HepG2 (cell line): Measurements from ENCODE around the gene COMMD4. TPM values are rescaled to one million over a fixed set of nuclear protein-coding genes. Genes with fewer than 3 reads are reported as not detected.
"Not testable (repeated sequence)": the region's sequence is repeated elsewhere in the genome, so short reads cannot be mapped to it uniquely, and the experiment has no call there.

Experiments used
- ATAC-seq: fragments of 200-7000 bp; cut with Tn5 transposase; 3 replicates; pipeline ENCODE4 v1.9.1; 2020; ENCODE audit warnings: mild to moderate bottlenecking, moderate library complexity
- BruUV-seq: library from RNA; stranded (reverse); fragments of 400-500 nt; replicated peaks from 2 replicates; lab custom pipeline; 2021; lab: Mats Ljungman, UMichigan
- CTCF ChIA-PET: fragments of 300-600 bp; formaldehyde crosslinking; extraction: SDS; loops from one replicate; lab custom pipeline; 2021; ENCODE audit warnings: low total read pairs, inconsistent platforms, low intra/inter-chr PET ratio; lab: Yijun Ruan, JAX
- POLR2A ChIA-PET: fragments of 350-600 bp; sonication (Branson Sonifier 250); formaldehyde crosslinking; loops from one replicate; lab custom pipeline; 2020; ENCODE audit warnings: antibody characterized with exemption, inconsistent platforms; lab: Yijun Ruan, JAX
- DNase-seq: peaks from one replicate; pipeline ENCODE4 v3.0.0-alpha.2; 2015; ENCODE audit warnings: low spot score
- FAIRE-seq: peaks from 3 replicates; lab custom pipeline; 2011; peaks lifted over from hg19 to GRCh38; lab: Jason Lieb, UNC
- H2AFZ ChIP-seq: one replicate; pipeline ENCODE4 v1.6.1; 2011; ENCODE audit warnings: low read length, inconsistent platforms
- H3K27ac ChIP-seq: fragments of 300-600 bp; 3 replicates; pipeline ENCODE4 v1.8.0; 2011; ENCODE audit warnings: mixed run types, mild to moderate bottlenecking, mixed read lengths, low read length, inconsistent platforms; ENCODE audit not compliant: insufficient read depth; ENCODE audit errors: extremely low read length
- H3K27me3 ChIP-seq, 2 experiments: fragments of 200-600 bp in 1 of 2; 2 replicates in 1 of 2; 3 replicates in 1 of 2; pipeline versions ENCODE4 v1.6.0 to v1.8.0; 2011; ENCODE audit warnings: low read length in 2 of 2, mild to moderate bottlenecking in 2 of 2, moderate library complexity in 2 of 2, inconsistent platforms in 1 of 2; ENCODE audit not compliant: insufficient read depth in 2 of 2, control insufficient read depth in 1 of 2
- H3K36me3 ChIP-seq, 2 experiments: fragments of 200-600 bp in 1 of 2; replicated peaks in 1 of 2; 2 replicates in 1 of 2; 3 replicates in 1 of 2; pipeline versions ENCODE4 v1.5.1 to v1.8.0; 2011; ENCODE audit warnings: low read length in 2 of 2, inconsistent platforms in 1 of 2; ENCODE audit not compliant: insufficient read depth in 2 of 2, control insufficient read depth in 1 of 2
- H3K4me1 ChIP-seq: 2 replicates; pipeline ENCODE4 v1.5.1; 2012; ENCODE audit warnings: low read length, inconsistent platforms; ENCODE audit not compliant: insufficient read depth
- H3K4me2 ChIP-seq: 2 replicates; pipeline ENCODE4 v1.6.0; 2011; ENCODE audit warnings: low read depth, low read length, inconsistent platforms
- H3K4me3 ChIP-seq, 3 experiments: fragments of 200-600 bp in 1 of 3; sonication (generic), shearing (Covaris generic) in 1 of 3; replicated peaks in 1 of 3; 2 replicates each; pipeline ENCODE4 v1.5.1; 2011 to 2016; ENCODE audit warnings: low read length in 3 of 3, inconsistent platforms in 2 of 3, low read depth in 2 of 3, mild to moderate bottlenecking in 2 of 3, control low read depth in 1 of 3, mixed read lengths in 1 of 3; ENCODE audit not compliant: insufficient read depth in 1 of 3
- H3K79me2 ChIP-seq: one replicate; pipeline ENCODE4 v1.6.1; 2011; ENCODE audit warnings: low read length, inconsistent platforms; ENCODE audit not compliant: insufficient read depth
- H3K9ac ChIP-seq: 2 replicates; pipeline ENCODE4 v1.6.0; 2011; ENCODE audit warnings: mild to moderate bottlenecking, low read depth, low read length, inconsistent platforms; ENCODE audit not compliant: insufficient read depth
- H3K9me3 ChIP-seq: 2 replicates; pipeline ENCODE4 v1.5.1; 2012; ENCODE audit warnings: mild to moderate bottlenecking, low read length
- H4K20me1 ChIP-seq: 2 replicates; pipeline ENCODE4 v1.6.0; 2011; ENCODE audit warnings: inconsistent platforms, mild to moderate bottlenecking, low read length, moderate library complexity; ENCODE audit not compliant: insufficient read depth
- BCL6 ChIP-seq: IDR thresholded peaks from 2 replicates; pipeline ENCODE4 v1.6.1; 2016; ENCODE audit warnings: missing genetic modification reagents, missing compliant biosample characterization
- WGBS: methylation state at CpG from one replicate; pipeline ENCODE4 v1.1.6; 2017; ENCODE audit warnings: low lambda C conversion rate; 5-methylcytosine and 5-hydroxymethylcytosine counted together
- in situ Hi-C: cut with HindIII; loops from 2 replicates; pipeline ENCODE4 v1.10.0; 2017; ENCODE audit warnings: low pct_unique_long_range_greater_than_20kb; ENCODE audit not compliant: extremely low pct_ligation_motif_present
- intact Hi-C: fragments of 100-400 bp; cut with micrococcal nuclease; formaldehyde crosslinking; loops from one replicate; pipeline ENCODE4 v1.10.0; 2022; ENCODE audit not compliant: unreplicated experiment
- polyA plus RNA-seq, 8 experiments: library from polyadenylated mRNA; depleted of rRNA in 3 of 8; stranded (reverse) in 7 of 8; unstranded in 1 of 8; fragments of >200 nt; fragmentation: Illumina TruSeq in 4 of 8; extraction: Trizol in 4 of 8; gene quantifications; 2 replicates each; pipeline versions ENCODE4 v1.2.1 to v1.2.3, GENCODE V29; 2011 to 2016; ENCODE audit warnings: low read depth in 4 of 8, missing spikeins in 1 of 8, mixed read lengths in 1 of 8; ENCODE audit not compliant: insufficient read depth in 1 of 8
- total RNA-seq, 5 experiments: library from RNA; depleted of rRNA; stranded (reverse); fragments of >200 nt; fragmentation: Illumina TruSeq; extraction: Trizol; gene quantifications; 2 replicates each; pipeline ENCODE4 v1.2.3, GENCODE V29; 2016; ENCODE audit warnings: low read depth in 1 of 5
- TF ChIP-seq, protein P1 (sequence below): sonication (generic); formaldehyde crosslinking; IDR thresholded peaks from 2 replicates; pipeline ENCODE4 v1.5.0; 2020; ENCODE audit warnings: mild to moderate bottlenecking, missing genetic modification reagents, moderate library complexity

Gene COMMD4
- total and polyA plus RNA-seq, 2 of the 13 experiments (the other 11 are each of a cell fraction or from before 2014, with no cell fraction given): 45.8 to 89.9 TPM

DNA sequence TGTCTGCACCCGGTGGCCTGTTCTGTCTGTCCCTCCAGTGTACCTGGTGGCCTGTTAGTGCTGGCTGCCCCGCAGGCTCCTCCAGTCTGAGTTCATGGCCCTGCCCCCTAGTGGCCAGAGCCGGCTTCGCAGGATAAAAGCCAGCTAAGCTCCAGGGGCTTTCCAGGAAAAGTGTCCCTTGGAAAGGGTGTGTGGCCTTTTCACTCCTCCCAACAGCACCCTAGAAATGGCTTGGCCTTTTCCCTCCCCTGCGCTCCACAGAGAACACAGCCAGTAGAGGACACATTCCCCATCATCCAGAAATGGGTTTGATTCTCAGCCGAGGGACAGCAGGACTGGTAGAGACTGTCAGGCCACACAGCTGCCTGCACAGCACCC is 36.6 kb upstream of the COMMD4 start:
- H3K4me1 ChIP-seq, H3K27me3 ChIP-seq, H3K9ac ChIP-seq, in situ Hi-C loops, CTCF ChIA-PET, DNase-seq, intact Hi-C loops, BruUV-seq, H3K27ac ChIP-seq, H3K79me2 ChIP-seq, H3K4me3 ChIP-seq, H3K9me3 ChIP-seq, H4K20me1 ChIP-seq, POLR2A ChIA-PET, FAIRE-seq, H2AFZ ChIP-seq, H3K36me3 ChIP-seq: not testable (repeated sequence)
- 0% methylated on average over 1 of the region's 6 CpGs for WGBS
- ATAC-seq: peak; percentile 97
- peak overlapping the region; percentile 42 for H3K4me2 ChIP-seq
- TF ChIP-seq, protein P1, sequence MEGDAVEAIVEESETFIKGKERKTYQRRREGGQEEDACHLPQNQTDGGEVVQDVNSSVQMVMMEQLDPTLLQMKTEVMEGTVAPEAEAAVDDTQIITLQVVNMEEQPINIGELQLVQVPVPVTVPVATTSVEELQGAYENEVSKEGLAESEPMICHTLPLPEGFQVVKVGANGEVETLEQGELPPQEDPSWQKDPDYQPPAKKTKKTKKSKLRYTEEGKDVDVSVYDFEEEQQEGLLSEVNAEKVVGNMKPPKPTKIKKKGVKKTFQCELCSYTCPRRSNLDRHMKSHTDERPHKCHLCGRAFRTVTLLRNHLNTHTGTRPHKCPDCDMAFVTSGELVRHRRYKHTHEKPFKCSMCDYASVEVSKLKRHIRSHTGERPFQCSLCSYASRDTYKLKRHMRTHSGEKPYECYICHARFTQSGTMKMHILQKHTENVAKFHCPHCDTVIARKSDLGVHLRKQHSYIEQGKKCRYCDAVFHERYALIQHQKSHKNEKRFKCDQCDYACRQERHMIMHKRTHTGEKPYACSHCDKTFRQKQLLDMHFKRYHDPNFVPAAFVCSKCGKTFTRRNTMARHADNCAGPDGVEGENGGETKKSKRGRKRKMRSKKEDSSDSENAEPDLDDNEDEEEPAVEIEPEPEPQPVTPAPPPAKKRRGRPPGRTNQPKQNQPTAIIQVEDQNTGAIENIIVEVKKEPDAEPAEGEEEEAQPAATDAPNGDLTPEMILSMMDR (CRISPR knock-in tag): 0 out of 2 replicates have a peak, but pooled peaks have one; percentile 12
- 0 out of 2 replicates have a peak, but pooled peaks have one; percentile 23 for TF ChIP-seq BCL6 (CRISPR knock-in tag)

DNA sequence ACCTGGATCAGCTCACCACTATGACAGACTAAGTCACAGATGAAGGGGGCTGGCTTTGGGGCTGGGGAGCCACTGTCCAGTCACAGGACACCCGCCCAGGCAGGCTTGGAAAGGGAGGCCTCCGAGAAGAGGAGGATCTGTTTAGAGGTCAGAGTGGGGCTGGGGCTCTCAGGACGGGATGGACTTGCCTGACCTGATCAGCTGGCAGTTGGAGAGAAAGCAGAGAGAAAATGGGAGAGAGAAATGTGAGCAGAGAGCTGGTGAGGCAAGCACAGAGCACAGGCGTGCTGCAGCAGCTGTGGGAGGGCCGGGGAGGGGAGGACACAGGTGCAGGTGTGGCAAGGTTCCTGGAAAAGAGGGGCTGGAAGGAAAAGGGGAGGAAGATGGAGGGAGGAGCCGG is 35.8 kb upstream of the COMMD4 start:
- intact Hi-C loops: loop anchor here (10.0 kb wide), 1 partner anchor 265 kb away; no protein-coding TSS in a partner anchor
- DNase-seq, H3K36me3 ChIP-seq, POLR2A ChIA-PET, BruUV-seq, H3K9me3 ChIP-seq, CTCF ChIA-PET, H3K79me2 ChIP-seq, H3K9ac ChIP-seq, H3K4me2 ChIP-seq, FAIRE-seq, H3K27me3 ChIP-seq, H3K27ac ChIP-seq, H3K4me1 ChIP-seq, in situ Hi-C loops, H3K4me3 ChIP-seq, H4K20me1 ChIP-seq, ATAC-seq, H2AFZ ChIP-seq: not testable (repeated sequence)
- WGBS: 1% methylated on average over 5 of the region's 6 CpGs
